GM12864 (cell line): ENCODE results near the gene FAS.

Source experiments
- DNase-seq: peaks from one replicate; pipeline ENCODE4 v3.0.0-alpha.2; 2011; ENCODE audit warnings: low read depth
- H3K4me3 ChIP-seq: 2 replicates; pipeline ENCODE4 v1.5.1; 2011; ENCODE audit warnings: mild to moderate bottlenecking, low read depth, low read length, control low read depth
- TF ChIP-seq, protein P1 (sequence below): IDR thresholded peaks from 2 replicates; pipeline ENCODE4 v1.5.1; 2011; ENCODE audit warnings: low read depth, mild to moderate bottlenecking, moderate library complexity, low read length, control low read depth, inconsistent platforms; ENCODE audit errors: missing control alignments

The FAS gene

DNA sequence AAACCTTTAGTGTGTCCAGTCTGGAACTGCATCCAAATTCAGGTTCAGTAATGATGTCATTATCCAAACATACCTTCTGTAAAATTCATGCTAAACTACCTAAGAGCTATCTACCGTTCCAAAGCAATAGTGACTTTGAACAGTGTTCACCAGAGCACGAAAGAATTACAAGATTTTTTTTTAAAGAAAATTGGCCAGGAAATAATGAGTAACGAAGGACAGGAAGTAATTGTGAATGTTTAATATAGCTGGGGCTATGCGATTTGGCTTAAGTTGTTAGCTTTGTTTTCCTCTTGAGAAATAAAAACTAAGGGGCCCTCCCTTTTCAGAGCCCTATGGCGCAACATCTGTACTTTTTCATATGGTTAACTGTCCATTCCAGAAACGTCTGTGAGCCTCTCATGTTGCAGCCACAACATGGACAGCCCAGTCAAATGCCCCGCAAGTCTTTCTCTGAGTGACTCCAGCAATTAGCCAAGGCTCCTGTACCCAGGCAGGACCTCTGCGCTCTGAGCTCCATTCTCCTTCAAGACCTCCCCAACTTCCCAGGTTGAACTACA lies 694 bp upstream of the FAS start:
- TF ChIP-seq, protein P1, sequence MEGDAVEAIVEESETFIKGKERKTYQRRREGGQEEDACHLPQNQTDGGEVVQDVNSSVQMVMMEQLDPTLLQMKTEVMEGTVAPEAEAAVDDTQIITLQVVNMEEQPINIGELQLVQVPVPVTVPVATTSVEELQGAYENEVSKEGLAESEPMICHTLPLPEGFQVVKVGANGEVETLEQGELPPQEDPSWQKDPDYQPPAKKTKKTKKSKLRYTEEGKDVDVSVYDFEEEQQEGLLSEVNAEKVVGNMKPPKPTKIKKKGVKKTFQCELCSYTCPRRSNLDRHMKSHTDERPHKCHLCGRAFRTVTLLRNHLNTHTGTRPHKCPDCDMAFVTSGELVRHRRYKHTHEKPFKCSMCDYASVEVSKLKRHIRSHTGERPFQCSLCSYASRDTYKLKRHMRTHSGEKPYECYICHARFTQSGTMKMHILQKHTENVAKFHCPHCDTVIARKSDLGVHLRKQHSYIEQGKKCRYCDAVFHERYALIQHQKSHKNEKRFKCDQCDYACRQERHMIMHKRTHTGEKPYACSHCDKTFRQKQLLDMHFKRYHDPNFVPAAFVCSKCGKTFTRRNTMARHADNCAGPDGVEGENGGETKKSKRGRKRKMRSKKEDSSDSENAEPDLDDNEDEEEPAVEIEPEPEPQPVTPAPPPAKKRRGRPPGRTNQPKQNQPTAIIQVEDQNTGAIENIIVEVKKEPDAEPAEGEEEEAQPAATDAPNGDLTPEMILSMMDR: no peak
- peak overlapping the region; percentile 90 for H3K4me3 ChIP-seq
- DNase-seq: no peak

DNA sequence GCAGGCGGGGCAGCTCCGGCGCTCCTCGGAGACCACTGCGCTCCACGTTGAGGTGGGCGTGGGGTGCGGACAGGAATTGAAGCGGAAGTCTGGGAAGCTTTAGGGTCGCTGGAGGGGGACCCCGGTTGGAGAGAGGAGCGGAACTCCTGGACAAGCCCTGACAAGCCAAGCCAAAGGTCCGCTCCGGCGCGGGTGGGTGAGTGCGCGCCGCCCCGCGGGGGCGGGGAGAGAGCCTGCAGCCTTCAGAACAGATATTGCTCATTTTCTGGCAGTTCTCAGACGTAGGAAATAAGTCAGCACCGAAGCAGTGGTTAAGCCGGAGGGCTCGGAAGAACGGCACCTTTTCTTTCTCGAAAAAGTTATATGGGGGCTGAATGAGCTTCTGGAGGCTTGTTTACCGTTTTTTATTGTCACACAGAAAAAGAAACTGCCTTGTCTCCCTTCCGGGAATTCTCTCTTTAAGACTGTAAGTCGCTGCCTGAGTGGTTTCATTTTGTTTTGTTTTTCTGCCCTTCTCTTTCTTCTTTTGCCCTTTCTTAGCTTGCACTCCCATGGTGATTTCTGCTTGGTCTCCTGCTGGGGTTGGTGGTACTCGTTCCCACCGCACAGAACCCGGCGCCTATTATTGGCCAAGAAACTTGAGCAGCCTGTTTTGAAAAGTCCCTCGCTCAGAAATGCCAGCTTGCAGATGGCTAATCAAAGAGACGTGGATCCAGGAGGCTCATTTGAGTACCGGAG lies 732 bp downstream of the FAS start:
- DNase-seq: no peak

DNA sequence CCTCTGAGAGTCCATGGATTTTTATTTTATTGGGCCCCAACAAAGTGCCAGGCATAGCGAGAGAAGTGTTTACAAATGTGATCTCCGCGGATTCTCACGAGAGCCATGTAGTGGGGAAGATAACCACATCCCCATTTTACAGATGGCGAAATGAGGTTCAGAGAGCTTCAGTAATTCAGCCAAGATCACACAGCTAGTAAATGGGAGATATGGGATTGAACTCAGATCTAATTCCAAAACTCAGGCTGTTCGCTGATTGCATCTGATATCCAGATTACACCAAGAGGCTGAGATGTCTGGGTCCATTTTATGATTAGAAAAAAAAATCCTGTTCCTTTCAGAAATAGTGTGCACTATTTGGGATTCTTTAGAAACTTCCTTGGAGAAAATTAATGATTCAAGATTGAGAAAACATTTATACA lies 1.3 kb downstream of the FAS start:
- TF ChIP-seq, protein P1: no peak
- no peak for DNase-seq

More for the DNA sequence above, 732 bp downstream of the FAS start:
- peak overlapping the region; percentile 90 for H3K4me3 ChIP-seq
- TF ChIP-seq, protein P1: peak; percentile 20

DNA sequence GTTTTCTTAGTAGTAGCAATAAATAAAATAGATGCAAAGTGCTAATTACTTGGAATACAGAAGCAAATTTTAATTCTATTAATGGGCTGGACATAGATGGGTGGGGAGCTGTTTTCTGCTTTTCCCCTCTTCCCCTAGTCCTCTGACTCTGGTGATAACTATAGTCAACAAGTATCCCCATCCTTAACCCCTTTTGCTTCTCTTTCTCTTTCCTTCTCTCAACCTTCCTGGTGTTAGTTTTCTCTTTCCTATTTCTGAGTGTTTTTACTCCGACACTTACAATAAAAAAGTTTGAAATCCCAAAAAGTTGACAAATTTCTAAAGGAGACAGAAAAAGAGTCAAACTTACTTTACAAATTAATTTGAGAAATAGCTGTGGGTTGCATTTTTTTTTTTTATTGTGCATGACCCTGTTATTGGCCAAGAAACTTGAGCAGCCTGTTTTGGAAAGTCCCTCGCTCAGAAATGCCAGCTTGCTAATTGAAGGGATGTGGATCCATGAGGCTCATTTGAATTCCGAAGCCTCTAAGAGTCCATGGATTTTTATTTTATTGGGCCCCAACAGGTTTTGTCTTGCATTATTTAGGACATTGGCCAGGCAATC lies 2.4 kb downstream of the FAS start:
- H3K4me3 ChIP-seq: peak overlapping the region; percentile 90
- TF ChIP-seq, protein P1: no peak
- DNase-seq: no peak

More for the DNA sequence above, 1.3 kb downstream of the FAS start:
- peak overlapping the region; percentile 90 for H3K4me3 ChIP-seq

DNA sequence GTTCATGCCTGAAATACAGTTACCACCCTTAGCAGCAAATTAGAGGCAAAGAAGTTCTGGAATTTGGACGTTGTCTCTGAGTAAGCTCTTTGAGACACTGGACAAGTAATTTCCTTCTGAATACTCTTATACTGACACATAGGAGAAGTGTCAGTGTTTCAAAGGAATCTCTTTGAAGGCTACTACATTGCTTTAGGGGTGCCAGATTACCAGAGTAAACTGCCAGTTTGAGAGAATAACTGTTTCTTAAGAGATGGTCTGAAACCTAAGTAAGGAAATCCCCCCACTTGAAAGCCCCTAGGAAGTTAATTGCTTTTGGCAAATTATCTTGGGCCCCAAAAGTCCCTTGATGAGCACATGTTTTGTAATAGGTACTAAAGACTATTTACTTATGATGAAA lies 3.4 kb downstream of the FAS start:
- TF ChIP-seq, protein P1: no peak
- H3K4me3 ChIP-seq: peak overlapping the region; percentile 90
- no peak for DNase-seq

DNA sequence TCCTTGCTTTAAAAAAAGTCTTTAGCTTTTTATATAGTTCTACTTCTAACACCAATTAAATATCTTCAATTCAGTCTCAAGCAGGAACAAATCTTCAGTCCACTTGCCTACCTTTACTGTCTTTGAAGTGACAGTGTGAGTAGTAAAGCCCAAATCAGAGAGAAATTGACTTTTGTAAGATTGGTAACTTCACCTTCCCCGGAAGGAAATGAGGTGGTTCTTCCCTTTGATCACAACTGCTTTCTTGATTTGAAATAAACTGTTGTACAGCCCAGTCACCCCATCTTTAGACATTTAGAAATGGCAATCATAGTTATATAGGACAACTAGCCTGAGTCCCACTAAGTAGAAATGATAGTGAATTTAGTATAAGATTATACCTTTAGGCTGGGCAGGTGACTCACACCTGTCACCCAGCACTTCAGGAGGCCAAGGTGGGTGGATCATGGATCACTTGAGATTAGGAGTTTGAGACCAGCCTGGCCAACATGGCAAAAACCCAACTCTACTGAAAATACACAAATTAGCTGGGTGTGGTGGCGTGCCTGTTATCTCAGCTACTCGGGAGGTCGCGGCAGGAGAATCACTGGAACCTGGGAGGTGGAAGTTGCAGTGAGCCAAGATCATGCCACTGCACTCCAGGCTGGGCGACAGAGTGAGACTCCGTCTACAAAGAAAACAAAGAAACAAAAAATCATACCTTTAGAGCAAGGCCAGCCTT lies 4.7 kb downstream of the FAS start:
- peak overlapping the region; percentile 25 for H3K4me3 ChIP-seq

More for the DNA sequence above, 4.7 kb downstream of the FAS start:
- DNase-seq: no peak
- TF ChIP-seq, protein P1: no peak
